Measurements from ENCODE around the gene ZFYVE1.
"Not testable (repeated sequence)": the region's sequence is repeated elsewhere in the genome, so short reads cannot be mapped to it uniquely, and the experiment has no call there.

DNA sequence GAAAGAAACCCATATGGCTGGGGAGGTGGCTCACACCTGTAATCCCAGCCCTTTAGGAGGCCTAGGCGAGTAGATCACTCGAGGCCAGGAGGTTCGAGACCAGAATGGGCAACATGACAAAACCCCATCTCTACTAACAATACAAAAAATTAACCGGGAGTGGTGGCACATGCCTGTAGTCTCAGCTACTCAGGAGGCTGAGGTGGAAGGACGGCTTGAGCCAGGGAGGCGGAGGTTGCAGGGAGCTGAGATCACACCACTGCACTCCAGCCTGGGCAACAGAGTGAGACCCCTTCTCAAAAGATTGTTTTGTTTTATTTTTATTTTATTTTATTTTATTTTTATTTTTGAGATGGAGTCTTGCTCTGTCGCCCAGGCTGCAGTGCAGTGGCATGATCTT lies 15.7 kb downstream of the ZFYVE1 start:
- TF ChIP-seq POLR2A, CTCF (IDR thresholded peaks at IDR 0.05): not testable (repeated sequence)
